Spinal cord (tissue), 10 donors: ENCODE results near the gene DIAPH1. TPM values are rescaled to one million over a fixed set of nuclear protein-coding genes. Genes with fewer than 3 reads are reported as not detected.
A peak's percentile ranks its signal among the peaks of the same experiment; 100 is the strongest.

Experiments
- DNase-seq, 6 donors: peaks; one replicate each; pipeline versions ENCODE4 v3.0.0 to v3.0.0-alpha.2; 2013 to 2015; ENCODE audit warnings: low spot score in 6 of 6, low read depth in 4 of 6
- H3K27ac ChIP-seq: one replicate; pipeline ENCODE4 v1.5.1; 2013; ENCODE audit warnings: low read depth, low read length, control low read depth
- H3K27me3 ChIP-seq: one replicate; pipeline ENCODE4 v1.6.1; 2013; ENCODE audit warnings: low read length; ENCODE audit not compliant: control insufficient read depth, insufficient read depth
- H3K36me3 ChIP-seq: one replicate; pipeline ENCODE4 v1.6.1; 2013; ENCODE audit warnings: low read length; ENCODE audit not compliant: control insufficient read depth, insufficient read depth
- H3K4me1 ChIP-seq: one replicate; pipeline ENCODE4 v1.6.1; 2013; ENCODE audit warnings: low read length; ENCODE audit not compliant: control insufficient read depth, insufficient read depth
- H3K4me3 ChIP-seq: one replicate; pipeline ENCODE4 v1.5.1; 2013; ENCODE audit warnings: low read depth, low read length, control low read depth
- H3K9me3 ChIP-seq: one replicate; pipeline ENCODE4 v1.6.1; 2013; ENCODE audit warnings: low read length; ENCODE audit not compliant: control insufficient read depth, insufficient read depth
- WGBS: methylation state at CpG from one replicate; pipeline ENCODE4 v1.1.5; 2013; ENCODE audit warnings: missing lambda C conversion rate; ENCODE audit not compliant: insufficient coverage; 5-methylcytosine and 5-hydroxymethylcytosine counted together
- polyA plus RNA-seq, 2 donors: library from polyadenylated mRNA; unstranded; fragments of 120-200 nt; gene quantifications; one replicate each; pipeline ENCODE4 v1.2.1, GENCODE V29; 2013; ENCODE audit not compliant: insufficient read length in 2 of 2
- total RNA-seq, 2 donors: library from RNA; depleted of rRNA in 1 of 2; stranded (reverse); fragments of 120-200 nt in 1 of 2; fragments of >200 nt in 1 of 2; gene quantifications; one replicate each; pipeline versions ENCODE4 v1.2.3 to v1.2.4, GENCODE V29; 2013 to 2014
- donor health status: healthy.

Gene DIAPH1
- total and polyA plus RNA-seq, 4 donors = 23.6 to 44.4 (median 31.1) TPM

- H3K9me3 ChIP-seq = no peaks in the 10 kb centered on the region
- peaks cover 17% of the 10 kb centered on the region for H3K36me3 ChIP-seq
- H3K4me1 ChIP-seq = peaks cover 20% of the 10 kb centered on the region
- peak overlapping the region; percentile 84 for H3K27ac ChIP-seq
- H3K4me3 ChIP-seq = no peak overlapping the region
- 74% methylated on average over 6 of the region's 11 CpGs for WGBS
- peak in 1 of 6 donors; percentile 65 for DNase-seq
- H3K27me3 ChIP-seq = no peaks in the 10 kb centered on the region
Observed at GRCh38 chr5:141528291-141528984, 90.4 kb downstream of the DIAPH1 start.

DNA sequence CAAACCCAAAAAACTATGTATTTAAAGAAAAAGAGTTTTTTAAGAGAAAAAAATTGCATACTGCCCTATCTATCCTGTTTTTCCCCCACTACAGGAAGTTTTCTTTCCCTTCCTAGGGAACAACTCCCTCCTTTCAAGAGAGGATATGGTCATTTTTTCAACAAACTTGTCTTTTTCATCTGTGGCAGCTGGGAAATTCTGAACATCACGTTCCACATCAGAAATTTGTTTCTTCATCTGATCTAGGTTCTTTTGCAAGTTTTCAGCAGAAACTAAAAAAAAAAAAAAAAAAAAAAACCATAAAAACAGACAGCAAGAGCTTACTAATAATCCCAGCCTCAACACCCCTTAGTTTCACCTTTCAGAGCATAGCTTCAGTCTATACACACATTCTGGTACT lies 91.4 kb downstream of the DIAPH1 start:
- WGBS = 100% methylated on average over 1 of the region's 1 CpG
- Histone ChIP-seq H3K4me3 (no peak overlapping the region), H3K9me3 (no peaks in the 10 kb centered on the region), H3K36me3 (peaks cover 17% of the 10 kb centered on the region), H3K27me3 (no peaks in the 10 kb centered on the region), H3K4me1 (peaks cover 20% of the 10 kb centered on the region), H3K27ac (peak overlapping the region; percentile 84)
- no peak for DNase-seq

DNA sequence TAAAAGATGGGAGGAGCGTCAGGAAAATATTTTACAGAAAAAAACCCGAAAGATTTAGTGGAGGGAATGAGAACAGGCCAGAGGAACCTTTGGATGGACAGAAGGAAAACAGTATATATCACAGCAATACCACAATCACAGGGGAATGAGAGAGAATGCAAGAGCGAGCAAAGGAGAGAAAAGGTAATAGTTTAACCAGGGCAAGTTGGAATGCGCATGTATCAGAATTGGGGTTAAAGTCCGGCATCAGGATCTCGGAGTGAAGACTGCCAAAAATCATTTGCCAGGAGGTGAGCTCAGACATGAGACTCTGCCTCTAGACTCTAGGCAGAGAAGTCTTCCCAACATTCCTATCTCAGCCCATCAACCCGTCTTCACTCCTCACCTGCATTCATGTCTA lies 93.1 kb downstream of the DIAPH1 start:
- DNase-seq = no peak
- Histone ChIP-seq H3K27me3 (no peaks in the 10 kb centered on the region), H3K27ac (peak overlapping the region; percentile 95), H3K4me3 (no peak overlapping the region), H3K36me3 (peaks cover 17% of the 10 kb centered on the region), H3K4me1 (peaks cover 24% of the 10 kb centered on the region), H3K9me3 (no peaks in the 10 kb centered on the region)
- 91% methylated on average over 4 of the region's 7 CpGs for WGBS

DNA sequence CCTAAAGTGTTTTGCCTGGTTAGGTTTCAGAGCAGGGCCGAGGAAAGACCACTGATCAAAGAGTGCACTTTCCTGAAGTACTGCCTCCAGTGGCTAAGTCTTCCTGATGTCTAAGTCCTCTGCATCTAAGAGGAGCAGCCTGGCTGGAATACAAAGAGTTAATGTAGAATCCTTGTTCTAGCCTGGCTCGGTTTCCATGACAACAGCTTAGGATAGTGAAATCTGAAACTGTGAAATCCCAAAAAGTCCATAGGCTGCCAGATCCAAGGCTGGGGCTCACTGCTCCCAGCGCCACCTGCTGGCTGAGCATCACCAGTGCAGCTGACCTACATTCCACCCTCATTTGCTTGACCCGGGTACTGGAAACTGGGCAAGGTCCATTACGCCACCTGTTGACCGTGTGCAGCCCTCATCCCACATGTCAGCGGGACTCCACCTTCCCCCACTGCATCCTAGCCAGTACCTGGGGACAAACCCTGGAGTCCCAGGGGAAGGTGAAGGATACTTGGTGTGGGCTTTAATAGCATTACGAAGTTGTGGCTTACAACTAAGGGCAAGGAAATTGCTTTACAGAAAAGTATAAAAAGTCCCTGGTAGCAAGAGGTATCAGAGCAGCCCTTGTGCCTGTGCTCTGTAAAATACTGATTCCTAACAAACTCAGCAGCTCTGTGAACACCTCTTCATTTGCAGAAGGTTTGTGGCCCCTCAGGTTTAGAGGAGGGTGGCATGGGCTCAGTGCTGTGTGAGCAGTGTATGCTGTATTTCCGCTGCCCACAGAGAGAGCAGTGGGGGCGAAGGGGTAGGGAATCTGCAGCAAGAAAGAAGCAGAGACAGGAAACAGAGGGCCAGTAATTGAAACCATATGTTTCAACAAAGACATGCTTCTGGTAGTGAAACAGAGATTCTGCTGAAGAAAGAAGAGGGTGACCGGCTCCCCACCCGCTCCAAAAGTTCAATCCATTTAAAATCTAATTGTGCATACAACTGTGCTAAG lies 93.9 kb downstream of the DIAPH1 start:
- Histone ChIP-seq H3K4me3 (peak overlapping the region; percentile 19), H3K4me1 (peaks cover 30% of the 10 kb centered on the region), H3K27me3 (no peaks in the 10 kb centered on the region), H3K9me3 (no peaks in the 10 kb centered on the region), H3K27ac (peak overlapping the region; percentile 95), H3K36me3 (peaks cover 17% of the 10 kb centered on the region)
- DNase-seq = peak; percentile 94 to 99 (median 96)
- 0% methylated on average over 5 of the region's 12 CpGs for WGBS

GRCh38 chr5:141523991-141524390 lies 94.8 kb downstream of the DIAPH1 start:
- Histone ChIP-seq H3K4me3 (peak overlapping the region; percentile 19), H3K27ac (peak overlapping the region; percentile 95), H3K27me3 (no peaks in the 10 kb centered on the region), H3K4me1 (peaks cover 29% of the 10 kb centered on the region), H3K9me3 (no peaks in the 10 kb centered on the region), H3K36me3 (peaks cover 13% of the 10 kb centered on the region)
- no peak for DNase-seq
- WGBS = 42% methylated on average over 4 of the region's 8 CpGs

- Histone ChIP-seq H3K36me3 (peaks cover 15% of the 10 kb centered on the region), H3K4me3 (no peak overlapping the region), H3K27me3 (no peaks in the 10 kb centered on the region), H3K4me1 (peaks cover 25% of the 10 kb centered on the region), H3K27ac (peak overlapping the region; percentile 75), H3K9me3 (no peaks in the 10 kb centered on the region)
- no peak for DNase-seq
- WGBS = no CpG with 5 or more reads among the region's 2 CpGs
Observed at GRCh38 chr5:141522301-141522700, 96.5 kb downstream of the DIAPH1 start.

GRCh38 chr5:141521244-141521781 lies 97.5 kb downstream of the DIAPH1 start:
- H3K36me3 ChIP-seq = peaks cover 11% of the 10 kb centered on the region
- peak in 2 of 6 donors; percentile 83 to 86 for DNase-seq

DNA sequence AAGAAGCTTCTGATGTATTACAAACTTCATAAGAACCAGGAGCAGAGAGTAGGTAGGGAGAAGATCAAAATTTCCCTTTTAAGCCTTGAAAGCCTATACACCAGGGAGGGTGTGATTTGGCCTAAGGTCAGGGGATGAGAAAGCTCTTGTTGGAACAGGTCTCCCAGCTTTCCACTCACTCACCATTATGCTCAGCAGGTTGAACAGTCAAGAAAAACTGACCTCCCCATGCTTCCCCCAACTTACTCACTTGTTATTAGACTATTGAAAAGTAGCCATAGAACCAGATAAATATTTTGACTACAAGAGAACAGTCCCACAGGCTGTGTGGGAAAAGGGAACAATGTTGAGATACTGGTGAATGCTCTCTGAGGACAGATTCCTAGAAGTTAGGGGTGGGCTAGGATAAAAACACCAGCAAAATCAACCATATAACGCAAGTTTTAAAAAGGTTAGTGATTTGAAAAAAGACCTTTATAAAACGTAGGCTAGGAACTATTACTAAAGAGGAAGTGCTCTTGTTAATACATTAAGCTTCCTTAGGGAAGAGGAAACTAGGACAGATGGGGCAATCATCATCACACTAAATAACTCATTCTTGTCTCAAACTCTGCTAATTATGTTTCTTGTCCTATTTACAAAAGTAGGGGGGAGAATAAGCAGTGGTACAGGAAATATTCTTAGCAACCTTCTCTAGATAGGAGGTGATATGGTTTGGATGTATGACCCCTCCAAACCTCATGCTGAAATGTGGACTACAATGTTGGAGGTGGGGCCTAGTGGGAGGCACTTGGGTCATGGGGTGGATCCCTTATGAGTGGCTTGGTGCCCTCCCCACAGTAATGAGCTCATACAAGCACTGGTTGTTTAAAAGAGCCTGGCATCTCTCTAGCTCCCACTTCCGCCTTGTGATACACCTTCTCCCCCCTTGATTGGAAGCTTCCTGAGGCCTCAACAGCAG lies 98.9 kb downstream of the DIAPH1 start:
- peak in 1 of 6 donors; percentile 32 for DNase-seq
- Histone ChIP-seq H3K27ac (peak overlapping the region; percentile 75), H3K9me3 (no peaks in the 10 kb centered on the region), H3K27me3 (no peaks in the 10 kb centered on the region), H3K36me3 (peaks cover 15% of the 10 kb centered on the region), H3K4me1 (peaks cover 40% of the 10 kb centered on the region), H3K4me3 (no peak overlapping the region)
- 88% methylated on average over 1 of the region's 3 CpGs for WGBS

More at GRCh38 chr5:141521244-141521781, 97.5 kb downstream of the DIAPH1 start:
- H3K9me3 ChIP-seq = no peaks in the 10 kb centered on the region
- 0% methylated on average over 1 of the region's 2 CpGs for whole genome bisulfite sequencing
- H3K4me3 ChIP-seq = no peak overlapping the region
- H3K4me1 ChIP-seq = peaks cover 31% of the 10 kb centered on the region
- H3K27me3 ChIP-seq = no peaks in the 10 kb centered on the region
- H3K27ac ChIP-seq = peak overlapping the region; percentile 75

GRCh38 chr5:141518618-141519015 lies 100.2 kb downstream of the DIAPH1 start:
- Histone ChIP-seq H3K4me1 (peaks cover 42% of the 10 kb centered on the region), H3K36me3 (peaks cover 15% of the 10 kb centered on the region), H3K27me3 (no peaks in the 10 kb centered on the region), H3K9me3 (no peaks in the 10 kb centered on the region), H3K27ac (no peak overlapping the region), H3K4me3 (no peak overlapping the region)
- WGBS = no CpG with 5 or more reads among the region's 1 CpG
- no peak for DNase-seq
